Measurements from ENCODE around the gene ZSCAN21. TPM values are rescaled to one million over a fixed set of nuclear protein-coding genes. Genes with fewer than 3 reads are reported as not detected.

Gene ZSCAN21
- total RNA-seq (1 to 10 TPM; 5.4 to 10.0 (median 6.9) TPM), polyA plus RNA-seq (1 to 10 TPM; 5.8 to 8.3 TPM)
- long read RNA-seq, donor 1, partial matches to known transcripts = 1 of 9 reads
- long read RNA-seq, donor 1, other reads (novel, unspliced or antisense) = 5 of 9 reads
- long read RNA-seq, donor 2, partial matches to known transcripts = 1 of 9 reads
- long read RNA-seq, donor 2, other reads (novel, unspliced or antisense) = 7 of 9 reads
- long read RNA-seq, donor 3, transcript ZSCAN21-201 (4 exons, 2,005 nt) = major isoform, 14 of 31 reads
- long read RNA-seq, donor 3, partial matches to known transcripts = 5 of 31 reads
- long read RNA-seq, donor 3, other reads (novel, unspliced or antisense) = 12 of 31 reads

DNA sequence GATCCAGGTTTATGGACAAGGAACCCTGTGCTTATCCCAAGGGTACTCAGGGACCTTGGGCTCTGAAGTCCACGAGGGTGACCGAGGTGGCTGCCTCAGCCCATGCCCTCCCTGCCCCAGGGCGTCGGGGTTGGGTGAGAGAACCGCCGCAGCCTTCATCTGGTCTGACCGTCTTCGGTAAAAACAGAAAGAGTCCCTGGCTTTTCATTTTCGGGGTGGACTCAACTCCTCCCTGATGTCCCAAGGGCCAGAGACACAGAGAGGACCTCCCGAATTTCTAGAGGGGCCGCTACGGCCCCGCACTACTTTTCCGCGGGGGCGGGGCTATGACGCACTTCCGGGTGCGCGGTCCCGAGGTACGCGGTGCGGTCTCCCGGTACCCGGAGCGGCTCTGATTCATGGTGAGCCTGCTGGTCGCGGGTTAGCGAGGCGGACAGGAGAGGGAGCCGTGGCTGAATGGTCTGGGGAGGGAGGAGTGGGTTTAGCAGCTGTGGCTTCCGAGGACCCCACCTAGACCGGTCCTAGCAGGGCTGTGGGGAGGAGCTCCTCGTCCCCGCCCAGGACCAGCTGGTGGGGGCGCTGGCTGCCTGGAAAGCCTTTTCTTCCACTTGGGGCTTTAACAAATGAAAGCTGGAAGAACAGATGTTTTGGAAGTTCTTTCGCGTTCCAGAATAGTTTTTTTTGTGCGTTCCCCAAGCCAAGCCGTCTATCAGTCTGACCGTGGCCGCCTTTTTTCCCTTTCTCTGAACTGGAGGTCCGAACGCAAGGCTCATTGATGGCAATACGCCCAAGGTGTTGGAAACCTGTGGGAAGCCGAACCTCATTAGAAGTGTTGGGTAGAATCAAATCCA is at the start of gene ZSCAN21:
ZSCAN21 (plus strand) TSS at position 334 of the 851 bp plus-strand sequence. CDS start 7,233 bp downstream, outside the sequence.
- H3K36me3 ChIP-seq = peaks cover 0 to 11% (median 0%) of the 10 kb centered on the region in 9 donors
- intact Hi-C loops (cut with DNase I) = loop anchor here in 8 of 10 donors (2.0 to 10.0 kb wide), 8 partner anchors 32 to 135 kb away; partner anchors contain the start of genes AP4M1 (in 3 of the 8), MCM7 (in 3 of the 8), TRIM4 (in 2 of the 8) and GJC3 (in 1 of the 8)
- ATAC-seq (peak; percentile 95 to 99 (median 98)), DNase-seq (peak; percentile 85 to 89)
- H3K27ac ChIP-seq = peak within 1 kb of the TSS; percentile 90 to 98 (median 96)
- peaks cover 4 to 24% (median 12%) of the 10 kb centered on the region in 9 donors for H3K4me1 ChIP-seq
- H3K27me3 ChIP-seq = no peaks in the 10 kb centered on the region
- TF ChIP-seq, protein P1, sequence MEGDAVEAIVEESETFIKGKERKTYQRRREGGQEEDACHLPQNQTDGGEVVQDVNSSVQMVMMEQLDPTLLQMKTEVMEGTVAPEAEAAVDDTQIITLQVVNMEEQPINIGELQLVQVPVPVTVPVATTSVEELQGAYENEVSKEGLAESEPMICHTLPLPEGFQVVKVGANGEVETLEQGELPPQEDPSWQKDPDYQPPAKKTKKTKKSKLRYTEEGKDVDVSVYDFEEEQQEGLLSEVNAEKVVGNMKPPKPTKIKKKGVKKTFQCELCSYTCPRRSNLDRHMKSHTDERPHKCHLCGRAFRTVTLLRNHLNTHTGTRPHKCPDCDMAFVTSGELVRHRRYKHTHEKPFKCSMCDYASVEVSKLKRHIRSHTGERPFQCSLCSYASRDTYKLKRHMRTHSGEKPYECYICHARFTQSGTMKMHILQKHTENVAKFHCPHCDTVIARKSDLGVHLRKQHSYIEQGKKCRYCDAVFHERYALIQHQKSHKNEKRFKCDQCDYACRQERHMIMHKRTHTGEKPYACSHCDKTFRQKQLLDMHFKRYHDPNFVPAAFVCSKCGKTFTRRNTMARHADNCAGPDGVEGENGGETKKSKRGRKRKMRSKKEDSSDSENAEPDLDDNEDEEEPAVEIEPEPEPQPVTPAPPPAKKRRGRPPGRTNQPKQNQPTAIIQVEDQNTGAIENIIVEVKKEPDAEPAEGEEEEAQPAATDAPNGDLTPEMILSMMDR (IDR thresholded peaks at IDR 0.05) = peak in 4 of 9 donors; percentile 30 to 48 (median 45)
- 0 to 1% methylated on average over 47 of the region's 47 CpGs for WGBS, 2 donors
- peak within 1 kb of the TSS; percentile 69 to 92 (median 84) for H3K4me3 ChIP-seq
- H3K9me3 ChIP-seq = no peaks in the 10 kb centered on the region

DNA sequence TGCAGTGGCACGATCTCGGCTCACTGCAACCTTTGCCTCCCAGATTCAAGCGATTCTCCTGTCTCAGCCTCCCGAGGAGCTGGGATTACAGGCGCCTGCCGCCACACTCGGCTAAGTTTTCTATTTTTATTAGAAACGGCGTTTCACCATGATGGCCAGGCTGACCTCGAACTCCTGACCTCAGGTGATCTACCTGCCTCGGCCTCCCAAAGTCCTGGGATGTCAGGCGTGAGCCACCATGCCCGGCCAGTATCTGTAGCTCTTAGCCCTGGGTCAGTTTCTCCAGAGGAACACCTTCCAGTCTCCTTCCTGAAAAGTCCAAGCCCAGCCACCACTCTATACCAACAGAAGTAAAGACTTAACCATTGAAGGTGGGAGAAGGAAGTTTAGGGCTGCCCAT is 49.3 kb upstream of the ZSCAN21 start:
- Histone ChIP-seq H3K4me3 (no peak overlapping the region), H3K27me3 (no peaks in the 10 kb centered on the region), H3K27ac (no peak overlapping the region), H3K36me3 (no peaks in the 10 kb centered on the region), H3K4me1 (peaks cover 0 to 18% (median 11%) of the 10 kb centered on the region in 9 donors), H3K9me3 (no peaks in the 10 kb centered on the region)
- intact Hi-C loops (cut with DNase I) = no loop called here
- no peak for DNase-seq
- 90% methylated on average over 13 of the region's 13 CpGs for WGBS, 2 donors
- no peak for ATAC-seq
- TF ChIP-seq, protein P1 (IDR thresholded peaks at IDR 0.05) = no peak

DNA sequence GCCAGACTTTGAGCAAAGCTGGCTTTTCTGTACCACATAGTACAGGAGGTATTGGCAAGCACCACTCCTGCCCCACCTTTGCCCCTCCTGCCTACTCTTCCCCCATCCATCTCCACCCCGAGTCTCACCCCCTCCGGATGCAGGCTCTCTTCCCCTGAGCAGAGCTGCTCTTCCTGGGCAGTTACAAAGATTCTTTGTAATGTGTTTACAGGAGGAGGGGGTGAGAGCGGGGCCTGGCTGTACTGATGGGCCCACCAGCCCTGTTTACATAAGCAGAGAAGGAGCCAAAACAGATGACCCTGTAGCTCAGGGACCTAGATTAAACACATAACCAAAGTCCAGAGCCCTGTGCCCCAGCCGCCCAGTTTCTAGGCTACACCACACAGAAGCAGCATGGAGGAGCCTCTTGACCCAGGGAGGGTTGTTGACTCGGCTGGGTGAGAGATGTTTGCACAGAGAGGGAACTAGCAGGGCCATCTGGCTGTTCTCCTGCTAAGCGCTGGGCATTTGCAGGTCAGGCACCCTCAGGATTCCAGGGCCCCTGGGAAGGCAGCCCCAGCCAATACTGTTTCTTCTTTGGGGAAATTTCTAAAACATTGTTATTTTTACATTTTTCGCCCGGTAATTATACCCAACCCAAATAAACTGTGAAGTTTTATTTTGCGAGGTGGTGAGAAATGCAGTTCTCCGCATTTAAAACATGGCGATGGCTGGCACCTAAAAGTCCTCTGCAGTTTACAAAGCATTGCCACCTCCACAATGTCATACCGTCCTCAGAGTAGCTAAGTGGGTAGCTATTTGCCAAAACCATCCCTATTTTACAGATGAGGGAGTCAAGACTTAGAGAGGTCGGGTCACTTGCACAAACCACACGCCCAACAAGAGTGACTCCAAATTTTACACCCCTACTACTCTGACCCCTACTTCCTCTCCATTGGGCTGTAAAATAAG is 45.6 kb upstream of the ZSCAN21 start:
- H3K27me3 ChIP-seq = no peaks in the 10 kb centered on the region
- ATAC-seq = peak in 1 of 8 donors; percentile 15
- WGBS, 2 donors = 68 to 71% methylated on average over 14 of the region's 14 CpGs
- TF ChIP-seq, protein P1 (IDR thresholded peaks at IDR 0.05) = no peak
- DNase-seq = no peak
- no peaks in the 10 kb centered on the region for H3K4me1 ChIP-seq
- intact Hi-C loops (cut with DNase I) = no loop called here
- H3K4me3 ChIP-seq = no peak overlapping the region
- no peak overlapping the region for H3K27ac ChIP-seq
- no peaks in the 10 kb centered on the region for H3K36me3 ChIP-seq
- H3K9me3 ChIP-seq = no peaks in the 10 kb centered on the region
